Medulla oblongata (tissue), 1 donor: ENCODE data around the gene CCDC33.

Experiments used
- DNase-seq: peaks from one replicate; pipeline ENCODE4 v3.0.0-alpha.2; 2015; ENCODE audit errors: extremely low spot score

Gene CCDC33

DNA sequence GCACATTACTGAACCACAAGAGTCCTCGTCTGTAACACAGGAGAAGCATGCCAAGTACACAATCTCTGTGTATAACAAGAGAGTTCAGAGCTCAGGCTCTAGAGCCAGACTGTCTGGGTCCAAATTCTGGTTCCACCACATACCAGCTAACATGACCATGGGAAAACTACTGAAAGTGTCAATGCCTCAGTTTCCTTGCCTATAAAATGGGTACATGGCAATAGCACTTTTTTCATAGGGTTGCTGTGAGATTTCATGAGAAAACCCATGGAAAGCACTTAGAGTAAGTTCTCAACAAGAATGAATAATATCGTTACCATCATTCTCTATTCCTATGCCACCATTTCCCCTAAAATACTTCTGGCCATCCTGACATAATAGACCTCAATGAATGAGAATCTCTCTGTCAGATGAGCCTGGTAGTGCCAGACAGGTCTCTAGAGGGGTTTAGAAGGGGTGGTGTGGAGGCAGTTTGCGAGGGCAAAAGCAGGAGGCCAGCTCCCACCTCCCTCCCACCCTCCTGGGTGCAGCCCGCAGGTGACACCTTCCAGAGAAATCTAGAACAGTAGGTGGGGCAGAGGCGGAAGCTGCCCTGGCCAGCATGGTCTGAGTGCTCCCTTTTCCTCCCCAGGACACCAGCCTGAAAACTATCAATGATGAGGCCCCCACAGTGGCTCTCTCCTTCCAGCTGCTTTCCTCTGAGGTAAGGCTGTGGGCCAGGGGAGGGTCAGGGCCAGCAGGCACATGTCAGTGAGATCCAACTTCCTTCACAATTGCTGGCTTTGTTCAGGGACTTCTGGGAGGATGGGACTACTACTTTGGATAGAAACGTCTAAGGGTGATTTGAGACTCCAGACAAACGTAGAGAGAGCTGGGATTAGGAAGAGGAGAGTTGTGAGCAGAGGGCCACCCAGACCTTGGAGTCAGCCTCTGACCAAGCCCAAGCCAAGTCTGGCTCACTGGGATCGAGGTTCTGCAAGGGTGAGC, 45.3 kb downstream of the CCDC33 start:
- no peak for DNase-seq

DNA sequence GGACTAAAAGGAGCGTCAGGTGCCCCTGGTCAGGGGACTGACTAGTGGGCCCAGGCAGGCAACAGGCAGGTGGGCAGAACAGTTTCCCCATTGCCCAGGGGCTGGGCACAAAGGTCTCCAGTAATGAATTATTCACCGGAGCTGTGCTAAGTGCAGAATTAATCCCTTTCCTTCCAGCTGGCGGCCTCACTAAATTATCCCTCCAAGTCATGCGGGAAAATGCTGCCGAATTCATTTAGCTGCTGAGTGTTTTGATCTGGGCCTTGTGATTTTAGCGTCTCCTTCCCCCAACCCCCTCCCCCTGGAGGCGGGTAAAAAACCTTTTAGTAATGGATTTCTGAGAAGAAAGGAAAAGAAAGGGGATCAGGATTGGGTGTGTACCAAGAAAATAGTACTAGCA, 47.2 kb downstream of the CCDC33 start:
- DNase-seq, result no peak

- DNase-seq, result no peak
These were observed 53.5 kb downstream of the CCDC33 start for GRCh38 chr15:74289671-74290070.

- DNase-seq, result no peak
These were observed 54.5 kb downstream of the CCDC33 start for GRCh38 chr15:74290645-74291044.

DNA sequence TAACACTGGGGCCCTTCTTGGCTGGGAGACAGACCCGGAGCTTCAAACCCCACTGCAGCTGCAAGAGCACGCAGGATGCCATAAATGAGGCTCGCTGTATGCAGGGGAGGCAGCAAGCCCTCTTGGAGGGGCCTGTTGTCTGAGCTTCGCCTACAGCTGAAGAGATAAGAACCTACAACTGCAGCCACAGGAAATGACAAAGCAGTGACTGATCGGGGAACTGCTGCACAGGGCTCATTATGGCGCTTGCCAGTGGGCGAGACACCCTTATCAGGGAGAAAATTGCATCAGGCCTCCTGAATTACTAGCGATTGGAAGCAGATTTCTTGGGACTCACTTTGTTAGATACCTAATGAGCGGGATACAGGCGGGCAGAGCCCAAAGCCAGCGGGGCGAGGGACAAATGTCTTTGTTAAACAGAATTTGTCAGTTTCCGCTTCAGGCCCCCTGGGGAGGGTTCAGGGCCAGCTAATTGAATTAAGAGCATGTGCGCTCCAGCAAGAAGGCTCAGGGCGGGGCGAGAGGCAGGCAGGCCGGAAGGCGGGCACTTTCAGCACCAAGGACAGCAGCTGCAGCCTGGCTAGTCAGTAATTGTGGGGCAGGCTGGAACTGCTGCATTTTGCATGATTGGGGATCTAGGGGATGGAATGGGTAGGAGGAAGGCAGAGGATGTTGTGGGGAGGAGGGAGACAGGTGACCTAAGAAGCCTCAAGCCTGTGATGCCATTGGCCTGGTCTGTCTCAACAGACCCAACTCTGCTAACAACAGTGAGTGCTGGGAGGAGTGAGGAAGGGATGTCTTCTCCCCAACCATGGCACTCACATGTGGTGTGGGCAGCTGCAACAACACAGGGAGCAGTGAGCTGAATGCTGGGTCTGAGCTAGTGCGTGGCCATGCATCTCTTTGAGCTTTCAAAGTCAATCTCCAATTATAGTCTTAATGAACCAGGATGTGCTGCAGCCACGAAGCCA, 55.3 kb downstream of the CCDC33 start:
- DNase-seq, result peak; percentile 64

GRCh38 chr15:74293021-74293810, 57.1 kb downstream of the CCDC33 start:
- DNase-seq, result no peak

DNA sequence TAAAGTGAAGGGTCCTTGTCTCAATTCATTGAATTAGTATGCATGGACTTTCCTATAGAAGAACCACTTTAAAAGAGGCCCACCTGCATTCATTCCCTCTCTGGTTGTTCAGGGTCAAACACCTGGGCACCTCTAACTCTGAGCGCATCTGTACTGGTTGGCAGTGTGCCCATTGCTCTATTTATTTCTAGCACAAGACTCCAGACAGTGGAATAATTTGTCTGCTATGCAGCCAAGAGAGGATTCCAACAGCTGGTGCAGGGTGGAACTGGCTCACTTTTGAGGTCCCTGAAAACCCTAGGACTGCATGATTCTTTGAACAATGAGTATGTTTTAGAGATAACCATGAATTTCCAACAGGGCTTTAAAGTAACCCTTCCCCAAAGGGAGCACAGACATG, 57.9 kb downstream of the CCDC33 start:
- no peak for DNase-seq

DNA sequence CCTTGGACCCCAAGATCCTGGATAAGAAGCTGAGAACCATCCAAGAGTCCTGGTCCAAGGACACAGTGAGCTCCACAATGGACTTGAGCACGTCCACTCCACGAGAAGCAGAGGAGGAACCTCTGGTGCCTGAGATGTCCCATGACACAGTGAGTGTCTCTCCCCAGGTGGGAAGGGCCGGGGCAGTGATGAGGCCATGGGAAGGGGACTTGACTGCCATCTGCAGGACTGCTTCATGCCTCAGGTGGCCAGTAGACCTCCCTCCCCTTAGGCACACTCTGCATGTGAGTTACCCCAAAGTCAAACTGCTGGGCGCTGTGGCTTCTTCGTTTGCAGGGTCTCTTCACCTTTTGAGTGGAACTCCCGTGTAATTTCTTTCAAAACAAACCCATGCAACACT, 59.7 kb downstream of the CCDC33 start:
- no peak for DNase-seq

GRCh38 chr15:74297887-74298286, 61.8 kb downstream of the CCDC33 start:
- DNase-seq, result no peak

DNA sequence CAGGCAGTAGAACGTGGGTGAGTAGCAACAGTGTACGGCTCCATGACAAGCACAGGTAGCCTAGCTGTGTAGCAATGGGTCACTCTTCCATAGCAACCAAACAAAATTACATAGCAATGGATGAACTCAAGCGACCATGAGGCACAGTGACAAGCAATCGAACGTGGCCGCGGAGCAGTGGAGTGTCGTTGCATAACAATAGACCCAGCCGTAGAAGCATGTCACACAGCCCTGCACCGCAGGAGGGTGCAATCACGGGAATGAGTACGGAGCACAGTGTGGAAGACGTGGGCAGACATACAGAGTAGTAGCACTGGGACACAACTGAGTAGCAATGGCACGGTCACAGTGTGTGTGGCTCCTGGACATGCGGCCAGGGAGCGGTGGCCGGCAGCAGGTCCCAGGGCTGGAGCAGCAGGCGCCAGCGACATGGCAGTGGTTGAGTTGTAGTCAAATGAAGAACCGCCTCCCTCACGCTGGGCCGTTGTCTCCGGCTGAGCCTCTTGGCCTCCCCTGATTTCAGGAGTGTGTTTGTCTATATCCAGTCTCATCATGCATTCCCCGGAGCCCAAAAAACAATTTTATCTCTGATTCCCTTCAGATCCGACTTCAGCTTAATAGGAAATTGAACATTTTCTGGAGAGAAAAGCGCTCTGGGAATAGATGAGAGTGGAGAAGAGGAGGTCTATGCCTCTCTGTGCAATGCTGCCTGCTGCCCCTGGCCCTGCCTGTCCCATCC, 64.1 kb downstream of the CCDC33 start:
- DNase-seq, result no peak

GRCh38 chr15:74301583-74302361, 65.6 kb downstream of the CCDC33 start:
- no peak for DNase-seq

DNA sequence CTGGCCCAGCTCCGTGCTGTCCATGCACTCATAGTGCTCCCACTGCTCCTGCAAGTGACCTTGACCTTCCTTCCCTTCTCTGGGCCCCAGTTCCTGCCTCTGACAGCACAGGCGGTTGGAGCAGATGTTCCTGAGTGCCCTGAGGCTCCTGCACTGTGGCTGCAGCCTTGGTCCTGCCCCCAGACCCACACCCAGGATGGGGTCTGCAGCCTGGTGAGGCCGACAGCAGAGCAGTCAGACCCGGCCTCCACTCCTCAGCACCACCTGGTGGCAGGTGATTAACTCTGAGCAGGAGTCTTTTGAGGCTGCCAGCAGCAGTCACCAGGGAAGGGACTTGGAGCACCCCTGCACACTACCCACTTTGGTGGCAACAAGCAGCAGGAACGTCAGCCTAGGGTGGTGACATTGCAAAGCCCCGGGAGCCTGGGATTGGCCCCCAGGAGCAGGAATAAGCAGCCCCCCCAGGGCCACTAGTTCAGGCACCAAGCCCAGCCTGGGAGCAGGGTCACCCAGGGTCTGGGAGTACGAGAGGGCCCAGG, 66.8 kb downstream of the CCDC33 start:
- no peak for DNase-seq

DNA sequence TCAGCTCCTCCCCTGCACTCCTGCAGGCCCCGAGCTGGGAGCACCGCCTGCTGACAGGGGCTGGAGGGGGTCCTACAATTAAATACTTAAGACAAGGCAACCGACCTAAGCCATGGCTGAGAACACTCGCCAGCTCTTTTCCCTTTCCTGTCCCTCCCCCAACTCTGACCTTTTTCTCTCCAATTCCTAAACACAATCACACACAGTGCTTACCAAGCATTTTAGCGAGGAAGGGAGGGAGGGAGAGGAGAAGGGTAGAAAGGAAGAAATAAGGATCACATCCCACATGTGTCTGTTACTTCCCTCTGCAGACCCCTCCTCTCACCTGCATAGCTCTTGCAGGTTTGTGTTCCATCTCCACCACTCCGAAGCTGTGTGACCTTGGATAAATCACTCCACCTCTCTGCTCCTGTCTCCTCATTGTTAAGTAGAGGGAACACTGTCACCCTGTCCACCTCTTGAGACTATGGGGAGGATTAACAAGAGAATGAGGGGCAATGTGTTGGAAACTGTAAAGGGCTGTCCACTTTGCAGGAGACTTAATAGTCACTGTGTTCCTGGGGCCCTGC, 67.7 kb downstream of the CCDC33 start:
- no peak for DNase-seq

- no peak for DNase-seq
These were observed 68.3 kb downstream of the CCDC33 start for GRCh38 chr15:74304431-74304830.

DNA sequence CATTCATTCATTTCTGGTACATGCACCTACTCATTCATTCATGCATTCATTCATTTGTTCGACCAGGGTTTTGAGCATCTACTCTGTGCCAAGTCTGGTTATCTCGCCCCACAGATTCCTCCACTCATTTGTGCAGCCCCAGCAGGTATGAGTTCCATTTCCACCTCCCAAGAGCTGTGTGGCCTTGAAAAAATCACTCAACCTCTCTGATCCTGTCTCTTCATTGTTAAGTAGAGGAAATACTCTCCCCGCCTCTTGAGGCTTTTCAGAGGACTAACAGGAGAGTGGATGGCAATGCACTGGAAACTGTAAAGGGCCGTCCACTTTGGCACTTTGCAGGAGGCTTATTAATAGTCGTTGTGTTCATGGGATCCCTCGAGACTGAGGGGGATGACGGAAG, 69.6 kb downstream of the CCDC33 start:
- DNase-seq, result no peak

- no peak for DNase-seq
These were observed 70.7 kb downstream of the CCDC33 start for GRCh38 chr15:74306781-74307217.

DNA sequence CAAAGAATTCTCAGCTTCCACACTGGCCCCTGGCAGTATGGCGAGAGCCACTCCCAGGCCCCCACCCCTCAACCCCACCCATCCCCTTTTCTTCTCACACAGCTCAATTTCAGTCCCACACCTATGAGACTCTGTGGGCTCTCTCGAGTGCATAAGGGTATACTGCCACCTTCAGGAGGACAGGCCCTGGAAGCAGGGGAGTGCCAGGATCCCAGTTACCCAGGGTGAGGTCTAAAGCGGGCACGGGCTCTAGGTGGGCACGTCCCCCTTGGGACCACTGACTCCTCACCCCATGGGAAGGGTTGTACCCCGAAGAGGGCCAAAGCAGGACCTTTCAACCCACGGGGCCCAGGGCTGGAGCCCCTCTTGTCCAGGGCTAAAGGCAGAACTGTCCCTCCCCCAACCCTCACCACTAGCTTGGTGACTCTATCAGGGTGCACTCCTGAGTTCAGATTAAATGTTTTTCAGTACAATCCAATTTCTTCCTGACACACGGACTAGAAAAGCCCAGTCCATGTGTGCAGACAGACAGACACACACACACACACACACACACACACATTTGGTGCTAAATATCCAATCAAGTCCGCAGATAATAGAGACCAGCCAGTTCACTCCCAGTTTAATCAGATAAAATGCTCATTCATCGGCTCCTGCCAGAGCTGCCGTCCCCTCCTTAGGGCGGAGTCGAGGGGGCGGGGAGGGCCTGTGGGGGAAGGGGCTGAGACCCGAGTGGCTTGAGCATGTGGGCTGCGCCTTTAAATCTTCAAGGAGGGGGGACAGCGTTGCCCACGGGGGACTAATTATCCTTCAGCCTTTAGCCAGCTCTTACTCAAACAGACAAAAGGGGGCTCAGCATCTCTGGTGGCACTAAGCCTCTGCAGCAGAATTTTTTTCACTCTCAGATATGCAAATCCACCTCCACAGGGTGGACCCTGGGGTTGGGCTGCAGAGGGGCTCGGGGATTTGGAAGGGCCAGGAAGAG, 72.0 kb downstream of the CCDC33 start:
- peak; percentile 51 for DNase-seq
